Motor neuron (in vitro differentiated cells): ENCODE data around the gene ARL15. TPM values are rescaled to one million over a fixed set of nuclear protein-coding genes. Genes with fewer than 3 reads are reported as not detected.
A peak's percentile ranks its signal among the peaks of the same experiment; 100 is the strongest.

Experiments
- ATAC-seq, 8 experiments: fragments of 200-7000 bp; cut with Tn5 transposase; replicated peaks in 6 of 8; 2 replicates each; pipeline ENCODE4 v1.8.0; 2021; ENCODE audit warnings: mild to moderate bottlenecking in 8 of 8, moderate library complexity in 8 of 8
- H3K27ac ChIP-seq, 2 donors: fragments of 250-450 bp; sonication (Bioruptor Pico); 2 replicates each; pipeline ENCODE4 v1.9.0; 2021; ENCODE audit warnings: antibody characterized with exemption in 2 of 2, mild to moderate bottlenecking in 2 of 2, moderate library complexity in 1 of 2
- H3K4me1 ChIP-seq, 2 donors: fragments of 250-450 bp; sonication (Bioruptor Pico); replicated peaks in 1 of 2; 2 replicates each; pipeline ENCODE4 v1.6.1; 2021; ENCODE audit warnings: antibody characterized with exemption in 2 of 2, mild to moderate bottlenecking in 2 of 2, moderate library complexity in 1 of 2
- H3K4me3 ChIP-seq, 5 donors: fragments of 250-450 bp; sonication (Bioruptor Pico); 2 replicates each; pipeline ENCODE4 v1.9.0; 2021; ENCODE audit warnings: antibody characterized with exemption in 5 of 5, mild to moderate bottlenecking in 5 of 5, moderate library complexity in 4 of 5
- WGBS, 10 experiments: fragments of 450-650 bp; shearing (Covaris generic); methylation state at CpG; one replicate each; pipeline ENCODE4 v1.0.0; 2022; 5-methylcytosine and 5-hydroxymethylcytosine counted together
- in situ Hi-C, 9 experiments: fragments of 400-800 bp; cut with MboI; loops; one replicate each; pipeline ENCODE4 v1.15.0; 2021; ENCODE audit warnings: low sequenced_read_pairs in 9 of 9, low pct_unique_long_range_greater_than_20kb in 2 of 9; ENCODE audit not compliant: unreplicated experiment in 9 of 9
- total RNA-seq, 8 experiments: library from RNA; unstranded; fragments of 300-600 nt; gene quantifications; 2 replicates each; pipeline versions ENCODE4 v1.2.3 to v1.2.4, GENCODE V29; 2022

The ARL15 gene
- total RNA-seq, 8 experiments from 2014 or later = 17.0 to 44.6 (median 22.3) TPM

DNA sequence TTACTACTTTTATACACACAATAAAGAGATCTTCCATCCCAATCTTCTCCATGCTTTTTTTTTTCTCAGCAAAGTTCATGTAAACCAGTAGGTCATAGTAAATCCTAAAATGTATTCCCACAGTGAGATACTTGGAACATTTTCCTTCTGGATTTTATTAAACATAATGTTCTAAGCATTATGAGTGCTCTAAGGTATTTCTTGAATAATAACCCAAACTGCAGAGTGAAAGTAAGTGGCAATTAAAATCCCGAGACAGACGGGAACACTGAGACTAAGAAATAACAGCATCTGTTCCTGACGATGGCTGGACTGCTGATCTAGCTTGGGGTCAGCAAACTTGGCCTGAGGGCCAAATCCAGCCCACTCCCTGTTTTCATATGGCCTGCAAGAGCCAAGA is 359.8 kb downstream of the ARL15 start:
- whole genome bisulfite sequencing, 10 experiments = 22 to 100% (median 80%) methylated on average over 1 to 3 of the region's 3 CpGs; no CpG with 5 or more reads in 2 of the 10 experiments

DNA sequence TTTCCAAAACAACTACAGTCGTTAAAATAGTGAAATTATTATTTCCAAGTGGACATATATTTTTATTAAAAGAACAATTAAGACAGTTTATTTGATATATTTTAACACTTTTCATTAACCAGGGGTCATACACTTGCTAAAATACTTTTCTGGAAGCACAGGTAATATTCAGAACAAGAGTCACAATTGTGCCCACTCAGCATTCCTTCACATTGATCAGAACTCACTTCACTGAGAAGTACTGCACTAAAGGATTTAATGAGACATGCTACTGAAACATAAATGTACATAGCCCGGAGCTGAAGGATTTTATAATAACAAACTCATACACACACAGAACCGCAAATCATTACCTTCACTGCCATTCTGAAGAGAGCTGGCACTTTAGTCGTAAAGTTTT is 361.8 kb downstream of the ARL15 start:
- no peak overlapping the region for H3K27ac ChIP-seq
- H3K4me3 ChIP-seq = no peak overlapping the region
- in situ Hi-C loops = no loop called here
- H3K4me1 ChIP-seq = no peaks in the 10 kb centered on the region
- ATAC-seq = no peak
- 17 to 100% (median 86%) methylated on average over 1 to 4 of the region's 4 CpGs for WGBS, 10 experiments

More for the DNA sequence above, 359.8 kb downstream of the ARL15 start:
- no peak for ATAC-seq
- Histone ChIP-seq H3K27ac (no peak overlapping the region), H3K4me1 (no peaks in the 10 kb centered on the region), H3K4me3 (no peak overlapping the region)
- in situ Hi-C loops = no loop called here

GRCh38 chr5:53946405-53947100 is 363.8 kb downstream of the ARL15 start:
- 80 to 100% (median 93%) methylated on average over 1 to 5 of the region's 5 CpGs; no CpG with 5 or more reads in 1 of the 10 experiments for WGBS, 10 experiments

DNA sequence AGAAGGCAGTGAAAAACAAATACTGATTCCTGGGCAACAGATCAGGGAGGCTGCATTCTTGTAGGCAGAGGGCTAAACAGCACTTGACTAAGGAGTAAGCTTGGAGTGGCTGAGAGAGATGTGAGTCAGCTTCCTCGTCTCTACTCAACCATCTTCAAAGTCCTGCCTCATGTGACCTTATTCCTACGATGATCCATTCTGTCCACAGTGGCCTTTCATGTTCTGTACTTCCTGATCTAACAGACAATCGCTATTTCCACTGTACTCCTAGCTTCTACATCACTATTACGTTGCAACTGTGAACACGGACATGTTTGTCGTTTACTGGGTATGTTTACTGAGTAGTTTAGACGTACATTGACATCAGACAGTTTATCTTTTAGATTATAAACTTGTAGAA is 365.4 kb downstream of the ARL15 start:
- no peak for ATAC-seq
- H3K4me1 ChIP-seq = no peaks in the 10 kb centered on the region
- 79 to 98% (median 92%) methylated on average over 4 to 7 of the region's 7 CpGs; no CpG with 5 or more reads in 2 of the 10 experiments for WGBS, 10 experiments
- no peak overlapping the region for H3K4me3 ChIP-seq
- H3K27ac ChIP-seq = no peak overlapping the region
- in situ Hi-C loops = no loop called here

More at GRCh38 chr5:53946405-53947100, 363.8 kb downstream of the ARL15 start:
- no peaks in the 10 kb centered on the region for H3K4me1 ChIP-seq
- H3K4me3 ChIP-seq = no peak overlapping the region
- ATAC-seq = no peak
- in situ Hi-C loops = no loop called here
- no peak overlapping the region for H3K27ac ChIP-seq

GRCh38 chr5:53943938-53944337 is 366.4 kb downstream of the ARL15 start:
- H3K27ac ChIP-seq = no peak overlapping the region
- H3K4me3 ChIP-seq = no peak overlapping the region
- ATAC-seq = no peak
- no peaks in the 10 kb centered on the region for H3K4me1 ChIP-seq
- in situ Hi-C loops = no loop called here
- 100% methylated on average over 1 of the region's 1 CpG; no CpG with 5 or more reads in 8 of the 10 experiments for WGBS, 10 experiments

- no peak overlapping the region for H3K27ac ChIP-seq
- WGBS, 10 experiments = 58 to 100% (median 92%) methylated on average over 2 to 5 of the region's 6 CpGs; no CpG with 5 or more reads in 3 of the 10 experiments
- no peaks in the 10 kb centered on the region for H3K4me1 ChIP-seq
- peak in 1 of 8 experiments; percentile 48 for ATAC-seq
- in situ Hi-C loops = no loop called here
- H3K4me3 ChIP-seq = no peak overlapping the region
Observed at GRCh38 chr5:53942724-53943123, 367.6 kb downstream of the ARL15 start.

GRCh38 chr5:53940921-53941320 is 369.5 kb downstream of the ARL15 start:
- no peak overlapping the region for H3K4me3 ChIP-seq
- 85 to 100% (median 100%) methylated on average over 1 of the region's 1 CpG; no CpG with 5 or more reads in 2 of the 10 experiments for WGBS, 10 experiments
- H3K4me1 ChIP-seq = no peaks in the 10 kb centered on the region
- in situ Hi-C loops = no loop called here
- H3K27ac ChIP-seq = no peak overlapping the region
- ATAC-seq = no peak

DNA sequence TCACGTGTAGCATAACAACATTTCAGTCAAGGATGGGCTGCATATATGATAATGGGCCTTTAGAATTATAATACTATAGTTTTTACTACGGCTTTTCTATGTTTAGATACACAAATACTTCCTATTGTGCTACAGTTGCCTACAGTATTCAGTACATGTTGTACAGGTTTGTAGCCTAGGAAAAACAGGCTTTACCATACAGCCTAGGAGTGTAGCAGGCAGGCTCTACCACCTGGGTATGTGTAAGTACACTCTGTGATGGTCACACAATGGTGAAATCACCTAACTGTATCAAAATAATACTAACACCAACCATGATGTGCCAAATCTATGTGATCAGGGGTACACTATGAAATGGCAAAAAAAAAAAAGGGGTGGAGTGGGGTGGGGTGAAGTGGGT is 372.9 kb downstream of the ARL15 start:
- no peak overlapping the region for H3K27ac ChIP-seq

DNA sequence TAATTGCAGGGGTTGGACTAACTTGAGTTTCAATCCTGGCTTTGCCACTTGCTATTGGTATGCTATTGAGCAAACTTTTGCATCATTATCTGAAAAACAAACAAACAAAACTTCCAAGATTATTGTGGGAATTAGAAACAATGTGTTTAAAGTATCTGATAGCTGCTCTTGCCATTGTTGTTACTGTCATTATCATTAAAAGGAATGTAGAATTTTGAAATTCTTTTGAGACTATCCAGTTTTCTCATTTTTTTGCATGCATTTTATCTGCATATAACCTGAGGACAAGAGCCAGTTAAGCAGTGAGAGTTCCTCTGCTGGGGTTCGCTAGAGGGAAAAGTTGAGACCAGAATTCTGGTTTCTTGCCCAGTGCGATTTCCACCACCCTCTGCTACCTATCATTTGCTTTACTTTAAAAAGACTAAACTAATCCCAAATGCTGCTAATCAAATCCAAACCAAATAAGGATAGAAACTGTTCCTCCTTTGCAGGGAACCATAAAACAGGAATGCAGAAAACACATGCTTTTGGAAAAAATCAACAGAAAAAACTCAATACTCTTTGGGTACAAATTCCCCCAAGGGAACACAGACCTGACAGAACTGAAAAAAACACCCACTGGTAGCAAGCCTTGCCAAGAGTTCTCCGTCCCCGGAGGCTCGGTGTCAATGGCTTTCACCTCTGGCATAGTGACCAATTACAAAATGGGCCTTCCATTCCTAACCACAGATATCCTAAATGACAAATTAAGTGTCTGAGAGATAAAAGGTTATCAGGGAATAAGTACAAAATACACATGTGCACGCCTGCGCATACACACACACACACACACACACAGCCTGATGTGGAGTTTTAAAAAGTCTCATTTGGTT is 373.7 kb downstream of the ARL15 start:
- WGBS, 10 experiments = 29 to 100% (median 84%) methylated on average over 1 to 7 of the region's 7 CpGs; no CpG with 5 or more reads in 1 of the 10 experiments
- in situ Hi-C loops = no loop called here
- Histone ChIP-seq H3K4me3 (no peak overlapping the region), H3K27ac (no peak overlapping the region), H3K4me1 (no peaks in the 10 kb centered on the region)
- ATAC-seq = peak in 3 of 8 experiments; percentile 17 to 64 (median 50)

More for the DNA sequence above, 372.9 kb downstream of the ARL15 start:
- Histone ChIP-seq H3K4me1 (no peaks in the 10 kb centered on the region), H3K4me3 (no peak overlapping the region)
- WGBS, 10 experiments = 5 to 93% (median 56%) methylated on average over 1 to 2 of the region's 2 CpGs; no CpG with 5 or more reads in 2 of the 10 experiments
- ATAC-seq = peak in 1 of 8 experiments; percentile 17
- in situ Hi-C loops = no loop called here

DNA sequence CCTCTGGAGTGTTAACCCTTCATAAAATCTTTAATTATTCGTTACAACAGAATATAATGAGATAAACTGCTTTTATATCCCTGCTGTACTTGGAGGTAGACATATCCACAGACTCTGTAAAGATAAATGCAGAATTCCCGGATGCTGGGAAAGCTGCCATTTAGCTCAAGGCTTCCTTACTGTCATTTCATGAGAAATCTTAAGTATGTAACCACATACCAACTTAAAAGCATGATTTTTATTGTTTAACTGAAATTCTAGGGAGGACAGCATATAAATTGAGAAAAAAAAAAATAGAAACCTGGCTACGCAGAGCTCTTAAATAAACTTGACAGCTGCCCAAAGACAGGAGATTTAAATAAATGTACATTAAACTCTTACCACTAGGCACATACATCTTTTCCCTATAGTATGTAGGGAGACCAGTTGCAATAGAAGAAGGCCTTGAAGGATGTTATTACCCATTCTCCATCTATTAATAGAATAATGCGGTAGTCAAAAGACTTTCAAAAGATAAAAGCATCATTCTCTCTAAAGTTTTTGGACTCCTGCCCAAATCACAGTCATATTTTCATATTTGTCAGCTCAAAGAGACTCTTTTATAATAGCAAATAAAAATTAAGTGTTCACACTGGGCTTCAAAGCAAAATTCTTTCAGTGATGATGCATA is 376.1 kb downstream of the ARL15 start:
- Histone ChIP-seq H3K27ac (no peak overlapping the region), H3K4me1 (no peaks in the 10 kb centered on the region), H3K4me3 (no peak overlapping the region)
- ATAC-seq = peak in 2 of 8 experiments; percentile 27 to 79
- in situ Hi-C loops = no loop called here
- WGBS, 10 experiments = 3 to 95% (median 75%) methylated on average over 1 to 4 of the region's 4 CpGs

GRCh38 chr5:53932351-53932750 is 378.0 kb downstream of the ARL15 start:
- Histone ChIP-seq H3K4me3 (no peak overlapping the region), H3K27ac (no peak overlapping the region), H3K4me1 (no peaks in the 10 kb centered on the region)
- no peak for ATAC-seq
- 80 to 100% (median 91%) methylated on average over 1 to 6 of the region's 6 CpGs; no CpG with 5 or more reads in 1 of the 10 experiments for WGBS, 10 experiments
- in situ Hi-C loops = no loop called here

DNA sequence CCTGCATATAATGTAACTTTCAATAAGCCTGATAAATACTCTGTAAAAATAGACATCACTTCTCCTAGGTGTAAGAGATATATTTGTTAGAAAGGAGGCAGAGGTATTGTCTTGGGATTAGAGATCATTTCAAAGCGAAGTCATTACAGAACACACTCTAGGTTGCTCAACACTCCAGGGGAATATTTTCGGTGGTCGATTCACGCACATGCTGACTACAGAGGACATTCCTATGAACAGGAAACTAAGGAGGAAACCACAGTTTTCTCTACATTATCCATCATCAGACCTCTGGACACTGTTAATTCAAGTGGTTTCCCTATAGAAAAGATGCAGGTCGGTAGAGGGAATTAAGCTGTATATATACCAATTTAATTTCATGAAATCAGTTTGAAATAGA is 379.9 kb downstream of the ARL15 start:
- in situ Hi-C loops = no loop called here
- H3K4me1 ChIP-seq = no peaks in the 10 kb centered on the region
- no peak overlapping the region for H3K27ac ChIP-seq
- ATAC-seq = no peak
- 74 to 100% (median 80%) methylated on average over 1 to 5 of the region's 5 CpGs; no CpG with 5 or more reads in 3 of the 10 experiments for WGBS, 10 experiments
- no peak overlapping the region for H3K4me3 ChIP-seq

GRCh38 chr5:53929570-53929969 is 380.8 kb downstream of the ARL15 start:
- Histone ChIP-seq H3K27ac (no peak overlapping the region), H3K4me3 (no peak overlapping the region), H3K4me1 (no peaks in the 10 kb centered on the region)
- in situ Hi-C loops = no loop called here
- ATAC-seq = no peak
- 63 to 100% (median 97%) methylated on average over 1 to 2 of the region's 2 CpGs for WGBS, 10 experiments
